ENCODE results near the gene TBX1.

The TBX1 gene

DNA sequence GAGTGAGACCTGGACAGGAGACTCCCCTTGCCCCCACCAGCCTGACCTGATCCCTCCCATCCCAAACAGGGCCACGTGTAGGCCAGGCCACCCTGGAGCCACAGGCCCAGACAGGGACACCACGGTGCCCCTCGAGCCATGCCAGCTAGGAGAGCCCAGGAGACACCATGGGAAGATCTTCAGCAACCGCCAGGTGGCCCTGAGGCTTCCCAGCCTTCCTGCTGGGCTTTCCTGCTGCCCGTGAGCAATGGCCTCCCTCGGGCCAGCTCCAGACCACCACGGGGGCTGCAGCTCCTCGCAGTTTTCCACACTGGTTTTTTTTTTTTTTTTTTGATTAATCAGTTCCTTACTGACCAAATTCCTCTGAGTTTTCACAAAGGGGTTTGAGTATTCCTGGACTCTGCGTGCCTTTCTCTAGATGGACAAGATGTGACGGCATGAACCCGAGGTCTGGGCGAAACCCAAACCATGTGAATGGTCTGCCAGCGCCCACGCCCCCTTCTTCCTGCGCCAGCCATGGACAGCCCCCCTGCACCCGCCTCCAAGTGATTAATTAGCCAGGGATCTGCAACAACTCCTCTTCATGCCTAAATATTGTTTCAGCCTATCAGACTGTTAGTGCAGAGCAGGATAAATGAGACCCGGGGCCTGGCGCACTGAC lies 40.9 kb downstream of the TBX1 start:
- Histone ChIP-seq H3K27ac (ENCODE audit: low read length) (no peak overlapping the region), H2AFZ (ENCODE audit: low read depth, low read length) (no peak overlapping the region), H3K4me1 (ENCODE audit: insufficient read depth, low read length) (no peaks in the 10 kb centered on the region), H3K4me3 (ENCODE audit: low read depth in 1 of 2, low read length in 2 of 2) (no peak overlapping the region), H4K20me1 (ENCODE audit: insufficient read depth, low read length) (no peaks in the 10 kb centered on the region; the same call in 1 of the 2 replicates), H3K27me3 (ENCODE audit: insufficient read depth, low read length, poor library complexity) (no peaks in the 10 kb centered on the region), H3K9me3 (ENCODE audit: insufficient read depth, low read length, severe bottlenecking) (no peaks in the 10 kb centered on the region), H3K4me2 (ENCODE audit: insufficient read depth, low read length) (no peak overlapping the region), H3K36me3 (ENCODE audit: insufficient read depth, low read length) (peaks cover 68% of the 10 kb centered on the region), H3K79me2 (ENCODE audit: insufficient read depth, low read length) (no peaks in the 10 kb centered on the region), H3K9ac (ENCODE audit: low read depth, low read length) (no peak overlapping the region)
- DNase-seq: no peak
- TF ChIP-seq EZH2 (IDR thresholded peaks at IDR 0.05; ENCODE audit: borderline replicate concordance, low read depth, low read length, severe bottlenecking): no peak
- TF ChIP-seq, protein P1, sequence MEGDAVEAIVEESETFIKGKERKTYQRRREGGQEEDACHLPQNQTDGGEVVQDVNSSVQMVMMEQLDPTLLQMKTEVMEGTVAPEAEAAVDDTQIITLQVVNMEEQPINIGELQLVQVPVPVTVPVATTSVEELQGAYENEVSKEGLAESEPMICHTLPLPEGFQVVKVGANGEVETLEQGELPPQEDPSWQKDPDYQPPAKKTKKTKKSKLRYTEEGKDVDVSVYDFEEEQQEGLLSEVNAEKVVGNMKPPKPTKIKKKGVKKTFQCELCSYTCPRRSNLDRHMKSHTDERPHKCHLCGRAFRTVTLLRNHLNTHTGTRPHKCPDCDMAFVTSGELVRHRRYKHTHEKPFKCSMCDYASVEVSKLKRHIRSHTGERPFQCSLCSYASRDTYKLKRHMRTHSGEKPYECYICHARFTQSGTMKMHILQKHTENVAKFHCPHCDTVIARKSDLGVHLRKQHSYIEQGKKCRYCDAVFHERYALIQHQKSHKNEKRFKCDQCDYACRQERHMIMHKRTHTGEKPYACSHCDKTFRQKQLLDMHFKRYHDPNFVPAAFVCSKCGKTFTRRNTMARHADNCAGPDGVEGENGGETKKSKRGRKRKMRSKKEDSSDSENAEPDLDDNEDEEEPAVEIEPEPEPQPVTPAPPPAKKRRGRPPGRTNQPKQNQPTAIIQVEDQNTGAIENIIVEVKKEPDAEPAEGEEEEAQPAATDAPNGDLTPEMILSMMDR (IDR thresholded peaks at IDR 0.05; ENCODE audit: borderline replicate concordance, extremely low read depth, low read length, poor library complexity, severe bottlenecking): no peak
- ATAC-seq (ENCODE audit: insufficient read depth, low read depth): no peak

DNA sequence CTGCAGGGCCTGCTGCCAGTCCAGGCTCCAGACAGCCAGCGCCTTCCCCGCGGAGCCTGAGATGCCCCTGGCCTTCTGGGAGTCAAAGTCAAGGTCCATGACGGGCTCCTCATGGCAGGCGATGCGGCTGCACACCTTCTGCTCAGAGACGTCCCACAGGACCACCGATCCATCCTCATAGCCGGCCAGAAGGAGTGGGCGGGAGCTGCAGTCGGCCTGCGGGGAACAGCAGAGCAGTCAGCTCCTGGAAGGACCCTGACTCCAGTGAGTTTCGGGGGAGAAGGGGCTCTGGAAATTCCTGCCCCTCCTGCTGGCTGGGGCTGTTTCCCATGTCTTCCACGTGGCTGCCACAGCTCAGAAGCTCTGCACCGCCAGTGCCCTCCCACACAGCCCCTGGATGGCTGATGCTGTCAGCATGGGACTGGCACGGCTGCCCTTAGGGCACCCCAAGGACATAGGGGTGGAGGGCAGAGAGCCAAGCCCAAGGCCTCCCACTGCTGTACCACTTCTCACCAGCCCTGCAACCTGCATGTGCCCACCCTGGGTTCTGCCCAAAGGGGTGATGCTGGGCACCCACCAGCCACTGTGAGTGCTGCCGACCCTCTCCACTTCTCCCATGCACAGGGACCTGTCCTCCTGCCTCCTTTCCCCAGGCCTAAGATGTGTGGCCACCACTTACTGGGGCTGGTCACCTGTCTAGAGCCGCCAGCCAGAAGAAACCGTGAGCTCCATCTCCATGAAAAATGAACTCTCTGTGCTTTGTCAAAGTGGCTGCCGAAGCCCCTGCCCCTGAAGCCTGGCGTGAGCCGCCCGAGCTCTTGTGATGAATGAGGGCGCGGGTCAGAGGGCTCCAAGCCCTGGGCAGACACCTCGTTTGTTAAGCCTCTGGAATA lies 41.7 kb downstream of the TBX1 start:
- no peaks in the 10 kb centered on the region for H3K4me1 ChIP-seq (ENCODE audit: insufficient read depth, low read length)
- ATAC-seq (ENCODE audit: insufficient read depth, low read depth): no peak
- no peaks in the 10 kb centered on the region for H3K79me2 ChIP-seq (ENCODE audit: insufficient read depth, low read length)
- H3K9ac ChIP-seq (ENCODE audit: low read depth, low read length): no peak overlapping the region
- H3K36me3 ChIP-seq (ENCODE audit: insufficient read depth, low read length): peaks cover 74% of the 10 kb centered on the region
- H2AFZ ChIP-seq (ENCODE audit: low read depth, low read length): no peak overlapping the region
- no peak overlapping the region for H3K4me3 ChIP-seq (ENCODE audit: low read depth in 1 of 2, low read length in 2 of 2)
- H3K27ac ChIP-seq (ENCODE audit: low read length): no peak overlapping the region
- TF ChIP-seq, protein P1 (IDR thresholded peaks at IDR 0.05; ENCODE audit: borderline replicate concordance, extremely low read depth, low read length, poor library complexity, severe bottlenecking): no peak
- no peak for TF ChIP-seq EZH2 (IDR thresholded peaks at IDR 0.05; ENCODE audit: borderline replicate concordance, low read depth, low read length, severe bottlenecking)
- H3K4me2 ChIP-seq (ENCODE audit: insufficient read depth, low read length): no peak overlapping the region
- DNase-seq: no peak
- no peaks in the 10 kb centered on the region for H4K20me1 ChIP-seq (ENCODE audit: insufficient read depth, low read length)
- H3K9me3 ChIP-seq (ENCODE audit: insufficient read depth, low read length, severe bottlenecking): no peaks in the 10 kb centered on the region
- H3K27me3 ChIP-seq (ENCODE audit: insufficient read depth, low read length, poor library complexity): no peaks in the 10 kb centered on the region

DNA sequence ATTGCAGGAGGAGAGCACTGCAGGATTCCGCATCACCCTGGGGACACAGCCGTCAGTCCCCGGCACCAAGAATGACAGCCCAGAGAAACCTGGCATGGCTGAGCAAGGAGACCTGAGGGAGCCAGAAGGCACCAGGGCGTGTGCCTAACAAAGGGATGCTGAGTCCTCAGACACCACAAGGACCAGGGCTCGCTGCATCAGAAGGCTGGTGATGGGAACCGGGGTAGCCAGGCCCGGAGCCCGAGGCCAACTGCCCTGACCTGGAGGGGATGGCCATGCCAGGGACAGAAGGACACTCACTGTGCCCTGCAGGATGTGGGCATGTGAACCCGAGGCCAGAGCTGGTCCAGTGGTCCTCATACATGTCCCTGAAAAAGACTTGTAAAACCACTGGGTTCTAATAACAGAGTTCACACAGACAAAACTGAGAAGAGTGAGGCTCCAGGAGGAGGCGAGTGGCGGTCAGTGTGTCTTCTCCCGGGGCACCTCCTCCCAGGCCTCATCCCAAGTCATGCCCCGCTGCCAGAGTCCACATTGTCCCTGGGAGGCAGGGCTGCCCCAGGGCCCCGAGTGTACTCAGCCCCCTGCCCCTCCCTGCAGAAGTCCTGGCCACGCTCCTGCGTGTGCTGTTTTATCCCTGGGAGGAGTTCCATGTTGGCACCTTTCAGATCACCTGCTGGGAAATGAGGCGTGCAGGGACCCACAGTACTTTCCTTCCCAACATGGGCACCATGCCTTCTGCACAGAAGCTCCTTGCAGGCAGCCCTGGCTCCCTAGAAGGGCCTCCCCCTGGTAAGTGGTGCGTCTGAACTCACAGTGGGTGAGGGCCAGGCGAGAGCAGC lies 42.5 kb downstream of the TBX1 start:
- no peak for ATAC-seq (ENCODE audit: insufficient read depth, low read depth)
- Histone ChIP-seq H3K4me3 (ENCODE audit: low read depth in 1 of 2, low read length in 2 of 2) (no peak overlapping the region), H4K20me1 (ENCODE audit: insufficient read depth, low read length) (peaks cover 3% of the 10 kb centered on the region; the same call in 1 of the 2 replicates), H3K79me2 (ENCODE audit: insufficient read depth, low read length) (no peaks in the 10 kb centered on the region), H3K9ac (ENCODE audit: low read depth, low read length) (no peak overlapping the region), H3K4me1 (ENCODE audit: insufficient read depth, low read length) (no peaks in the 10 kb centered on the region), H3K27ac (ENCODE audit: low read length) (no peak overlapping the region), H3K4me2 (ENCODE audit: insufficient read depth, low read length) (no peak overlapping the region), H3K9me3 (ENCODE audit: insufficient read depth, low read length, severe bottlenecking) (no peaks in the 10 kb centered on the region), H3K36me3 (ENCODE audit: insufficient read depth, low read length) (peaks cover 71% of the 10 kb centered on the region), H2AFZ (ENCODE audit: low read depth, low read length) (no peak overlapping the region), H3K27me3 (ENCODE audit: insufficient read depth, low read length, poor library complexity) (no peaks in the 10 kb centered on the region)
- DNase-seq: no peak
- TF ChIP-seq EZH2 (IDR thresholded peaks at IDR 0.05; ENCODE audit: borderline replicate concordance, low read depth, low read length, severe bottlenecking): no peak
- TF ChIP-seq, protein P1 (IDR thresholded peaks at IDR 0.05; ENCODE audit: borderline replicate concordance, extremely low read depth, low read length, poor library complexity, severe bottlenecking): no peak

All from DND-41 (cell line).